GM21717 (cell line): Measurements from ENCODE around the gene WLS.

Experiments used
- ATAC-seq: cut with Tn5 transposase; IDR thresholded peaks from one replicate; pipeline ENCODE4 v1.9.1; 2021; ENCODE audit warnings: mild to moderate bottlenecking, moderate library complexity; ENCODE audit not compliant: unreplicated experiment

The WLS gene

DNA sequence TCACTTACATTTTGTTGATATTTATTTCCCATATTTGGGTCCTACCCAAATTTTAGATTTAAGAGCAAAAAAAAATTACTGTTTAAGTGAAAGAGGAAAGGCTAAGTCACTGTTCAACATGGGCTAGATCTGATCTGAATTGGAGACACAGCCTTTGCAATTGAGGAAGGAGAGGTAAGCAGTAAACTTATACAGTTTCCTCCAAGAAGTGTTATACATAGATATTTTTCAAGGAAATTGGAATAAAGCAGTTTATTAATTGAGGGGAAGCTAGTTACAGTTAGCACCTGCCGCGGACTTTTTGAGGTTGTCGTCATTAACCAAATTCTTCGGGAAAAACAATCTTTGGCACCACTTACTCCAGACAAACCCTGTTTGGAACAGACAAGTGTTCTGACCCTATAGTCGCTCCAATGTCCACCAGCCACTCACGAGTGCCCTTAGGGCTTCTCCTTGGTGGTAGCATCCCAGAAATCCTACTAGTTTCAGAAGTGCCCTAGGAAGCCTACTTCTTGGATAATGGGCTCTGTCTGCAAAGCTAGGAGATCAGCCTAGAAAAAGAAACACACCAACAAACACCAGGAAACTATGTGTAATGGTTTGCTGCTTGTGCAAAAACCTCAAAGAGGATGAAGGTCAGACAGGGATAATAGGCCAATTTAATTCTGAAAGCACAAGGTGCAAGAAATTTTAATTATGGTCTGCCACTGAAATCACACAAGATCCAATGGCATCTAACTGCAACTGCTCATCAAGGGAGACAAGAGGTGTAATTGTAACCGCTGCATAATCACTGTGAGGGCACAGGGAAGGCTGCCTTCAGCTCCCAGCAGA lies 2.5 kb downstream of the WLS start:
- no peak for ATAC-seq

DNA sequence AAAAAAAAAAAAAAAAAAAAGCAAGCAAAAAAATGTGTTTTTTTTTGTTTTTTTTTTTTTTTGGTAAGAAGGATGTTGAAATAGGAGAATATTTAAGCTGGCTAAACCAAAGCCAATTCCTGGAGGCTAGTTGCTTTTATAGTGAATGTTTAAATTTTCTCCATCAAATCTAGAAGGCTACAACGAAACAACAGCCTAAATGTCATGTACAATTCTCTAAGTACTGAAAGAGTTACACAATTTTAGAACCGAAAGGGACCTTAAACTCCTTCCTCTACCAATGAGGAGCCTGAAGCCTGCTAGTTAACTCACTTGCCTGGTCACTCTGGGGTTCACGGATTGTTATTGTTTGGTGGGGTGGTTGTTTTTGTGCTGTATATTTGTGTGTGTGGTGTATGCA lies 3.5 kb downstream of the WLS start:
- ATAC-seq: no peak

DNA sequence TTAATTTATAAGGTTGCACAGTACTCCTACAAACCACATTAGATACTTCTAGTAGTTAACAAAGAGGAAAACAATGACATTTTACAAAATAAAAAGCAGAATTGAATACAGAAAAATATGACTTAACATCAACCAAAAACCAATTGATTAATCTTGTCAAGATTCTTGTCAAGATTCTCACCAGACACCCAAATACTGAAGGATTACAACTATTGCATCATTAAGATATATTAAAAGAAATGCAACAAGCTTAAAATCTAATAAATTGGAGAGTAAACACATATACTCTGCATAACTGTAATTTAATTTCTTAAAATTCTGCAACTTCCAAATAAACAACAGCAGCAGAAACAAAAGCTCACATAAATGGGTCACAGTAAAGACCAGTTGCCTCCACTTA lies 4.7 kb downstream of the WLS start:
- ATAC-seq: no peak

DNA sequence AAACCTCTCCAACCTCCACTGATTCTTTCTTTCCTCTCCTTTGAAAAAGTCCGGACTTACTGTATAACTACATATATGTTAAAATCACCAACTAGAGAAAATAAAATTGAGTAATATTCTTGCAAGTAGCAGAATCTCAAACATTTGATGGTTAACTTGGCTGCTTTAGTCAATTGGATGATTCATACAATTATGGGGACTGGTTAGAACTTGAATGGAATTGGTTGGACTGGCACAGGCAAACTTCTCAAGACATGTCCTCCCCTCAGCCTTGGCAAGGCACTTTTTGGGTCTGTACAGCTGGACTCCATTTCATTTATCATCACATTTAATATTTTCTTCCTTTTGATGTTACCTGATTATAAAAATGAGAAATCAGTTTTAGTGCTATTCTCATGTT lies 6.5 kb downstream of the WLS start:
- no peak for ATAC-seq

DNA sequence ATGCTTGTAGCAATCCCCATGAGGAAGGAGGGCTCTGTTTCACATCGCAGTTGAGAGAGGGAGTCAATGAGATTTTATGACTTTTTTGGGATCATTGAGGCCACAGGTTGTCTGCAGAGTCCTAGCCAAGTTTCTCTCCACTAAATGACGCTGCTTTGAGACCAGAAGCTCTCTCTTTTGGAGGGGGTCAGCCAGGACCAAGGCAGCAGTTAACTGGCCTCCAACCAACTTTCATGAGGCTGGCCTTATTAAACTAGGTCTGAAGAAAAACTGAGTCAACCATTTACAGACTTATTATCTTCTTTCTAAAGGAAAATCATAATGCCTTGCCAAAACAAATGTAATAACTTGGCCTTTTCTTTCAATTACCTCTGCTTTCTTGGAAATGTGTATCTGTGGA lies 8.6 kb downstream of the WLS start:
- ATAC-seq: no peak

DNA sequence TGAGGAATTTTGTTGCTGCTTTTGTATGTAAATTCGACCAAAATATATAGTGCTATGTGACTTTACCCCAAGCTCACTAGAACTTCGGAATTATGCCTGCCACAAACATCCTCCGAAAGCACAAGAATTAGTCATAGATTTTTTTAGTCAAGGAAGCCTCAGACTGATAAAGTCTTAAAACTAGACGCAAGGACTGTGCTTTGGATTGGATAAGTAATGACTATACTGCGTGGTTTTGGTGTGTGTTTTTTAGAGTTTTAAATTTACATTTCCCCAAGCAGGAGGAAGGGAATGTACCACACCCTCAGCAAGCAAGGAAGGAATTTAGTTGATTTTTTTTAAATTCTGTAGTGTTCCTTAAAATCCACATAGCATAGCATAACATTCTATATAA lies 10.3 kb downstream of the WLS start:
- ATAC-seq: no peak

DNA sequence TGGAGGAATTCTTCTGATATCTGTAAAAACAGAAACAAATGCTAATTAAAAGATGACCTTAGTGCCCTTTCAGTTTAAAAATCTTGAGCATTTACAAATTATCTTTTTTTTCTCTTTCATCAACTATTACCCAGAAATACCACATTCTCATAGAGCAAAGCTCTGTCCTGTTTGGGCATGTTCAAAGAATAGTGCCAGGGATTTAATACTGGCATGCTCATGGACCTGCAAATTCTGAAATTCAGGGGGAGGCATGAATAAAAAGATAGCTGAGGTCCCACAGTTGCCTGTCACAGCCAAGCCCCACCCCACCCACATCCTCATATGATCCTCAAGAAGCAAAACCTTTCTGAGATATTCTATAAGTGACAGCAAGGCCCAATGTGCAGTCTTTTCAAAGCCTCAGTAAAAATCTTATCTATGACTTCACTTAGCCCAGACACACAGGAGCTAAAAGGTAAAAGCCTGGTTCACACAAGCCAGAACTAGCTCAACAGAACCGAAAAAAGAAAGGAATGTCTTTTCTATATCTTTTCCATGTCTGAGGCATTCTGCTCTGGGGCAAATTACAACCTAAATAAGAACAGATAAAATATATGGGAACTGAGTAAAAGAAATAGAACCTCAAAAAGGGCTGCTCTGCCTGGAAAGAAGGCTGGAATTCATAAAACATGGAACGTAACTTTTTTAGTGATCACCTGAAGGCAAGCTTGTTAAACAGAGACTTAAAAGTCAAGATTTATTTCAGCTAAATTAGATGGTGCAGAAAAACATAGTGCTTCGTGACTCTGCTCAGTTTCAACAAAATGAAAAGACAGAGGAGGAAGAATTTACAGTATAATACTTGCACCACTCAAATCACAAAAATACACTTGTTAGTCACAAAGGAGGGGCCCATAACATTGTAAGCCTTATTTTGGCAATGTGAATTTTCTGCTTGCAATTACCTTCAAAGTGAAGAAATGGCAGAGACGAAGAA lies 11.0 kb downstream of the WLS start:
- ATAC-seq: no peak

DNA sequence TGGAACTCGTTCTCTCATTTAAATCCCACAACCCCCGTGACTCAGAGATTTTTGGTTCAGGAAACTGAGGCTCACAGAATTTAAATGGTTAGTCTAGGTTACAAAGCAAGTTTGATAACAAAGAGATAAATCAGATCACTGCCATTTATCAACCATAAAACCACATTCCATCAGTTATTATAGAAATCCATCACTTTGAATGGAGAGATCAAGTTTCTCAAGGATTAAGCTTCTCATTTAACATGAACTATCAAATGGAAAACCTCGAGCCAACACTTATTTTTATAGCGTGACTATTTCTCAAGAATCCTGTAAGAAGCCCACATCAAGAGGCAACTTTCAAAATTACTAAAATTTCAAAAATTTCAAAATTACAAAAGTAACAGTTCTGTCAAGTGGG lies 11.9 kb downstream of the WLS start:
- ATAC-seq: no peak

DNA sequence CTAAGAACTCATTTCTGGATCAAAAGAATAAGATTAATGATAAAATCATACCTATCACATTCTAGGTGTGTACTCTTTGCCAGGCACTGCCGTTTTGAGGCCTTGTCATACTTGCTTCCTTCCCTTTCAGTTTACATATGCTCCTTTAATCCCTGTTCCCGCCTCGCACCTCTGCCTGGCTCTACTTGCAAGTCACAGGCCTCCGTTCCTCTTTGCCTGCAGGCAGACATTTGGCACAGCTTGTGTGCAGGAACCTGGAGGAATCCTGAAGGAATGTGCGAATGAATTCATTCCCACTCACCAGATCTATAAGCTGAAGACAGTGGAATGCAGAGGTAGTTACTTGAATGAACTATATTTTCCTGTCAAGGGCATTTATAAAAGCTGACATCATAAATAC lies 13.8 kb downstream of the WLS start:
- ATAC-seq: no peak

DNA sequence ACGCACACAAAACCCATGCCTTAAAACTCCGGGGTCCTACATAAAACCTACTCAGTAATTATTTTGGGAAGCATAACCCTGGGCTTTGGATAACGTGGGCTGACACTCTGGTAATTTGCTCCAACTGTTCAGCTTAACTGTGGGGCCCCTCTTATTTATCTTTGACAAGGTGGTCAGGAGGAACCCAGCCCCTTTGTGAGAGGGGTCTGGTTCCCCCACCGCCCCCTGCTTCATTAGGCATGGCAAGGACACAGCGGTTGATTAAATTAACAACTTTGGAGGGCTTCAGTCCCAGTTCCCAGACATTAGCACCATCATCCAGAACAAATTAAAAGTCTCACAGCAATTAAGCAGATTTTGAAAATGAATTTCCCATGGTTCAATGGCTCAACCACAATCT lies 14.7 kb downstream of the WLS start:
- ATAC-seq: no peak

DNA sequence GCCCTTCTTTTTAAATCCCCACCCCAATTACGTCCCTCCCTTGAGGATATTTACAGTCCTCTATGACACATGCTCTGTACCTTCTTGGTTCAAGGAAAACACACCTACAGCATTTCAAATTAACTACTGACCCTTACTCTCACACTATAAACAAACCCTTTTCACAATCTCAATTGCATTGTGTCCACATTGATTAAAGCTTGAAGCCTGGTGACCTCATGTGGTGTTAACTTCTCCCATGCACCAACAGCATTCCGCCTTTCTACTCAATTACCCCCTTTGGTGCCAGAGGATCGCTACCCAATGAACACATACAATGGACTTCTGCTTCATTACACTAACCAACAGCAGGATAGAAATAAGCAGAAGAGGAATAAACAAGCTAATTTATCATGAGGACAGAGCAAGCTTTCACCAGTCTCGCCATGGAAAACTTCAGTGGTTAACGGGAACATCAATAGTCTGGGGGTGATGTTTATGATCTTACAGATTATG lies 15.2 kb downstream of the WLS start:
- ATAC-seq: no peak

DNA sequence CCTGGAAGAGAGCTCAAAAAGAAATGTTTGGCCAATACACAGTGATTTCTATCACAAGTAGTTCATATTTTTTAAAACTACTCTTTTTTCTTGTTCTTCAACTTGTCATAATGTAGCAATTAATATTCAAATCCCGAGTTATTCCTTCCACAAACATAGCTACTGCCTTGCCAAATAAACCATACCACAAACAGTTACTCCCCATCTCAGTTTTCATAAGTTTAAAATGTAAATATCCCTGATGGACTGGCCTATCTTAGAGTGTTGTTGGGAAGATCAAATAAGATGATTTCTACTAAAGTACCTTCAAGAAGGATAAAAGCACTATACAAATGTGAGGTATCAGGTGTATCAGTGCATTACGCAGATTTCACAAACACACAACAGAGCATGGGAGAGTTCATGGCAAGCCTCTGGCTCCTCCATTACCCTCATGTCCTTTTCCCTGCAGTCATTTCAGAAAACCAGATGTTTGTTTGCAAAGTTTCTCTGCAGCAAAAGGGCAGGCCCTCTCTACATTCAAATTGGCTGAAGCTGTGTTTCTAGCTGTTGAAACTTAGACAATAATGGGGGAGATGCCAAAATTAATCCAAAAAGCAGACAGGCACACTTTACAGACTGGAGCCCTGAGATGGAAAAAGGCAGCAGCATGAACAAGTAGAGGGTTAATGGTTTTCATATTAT lies 16.1 kb downstream of the WLS start:
- ATAC-seq: no peak

DNA sequence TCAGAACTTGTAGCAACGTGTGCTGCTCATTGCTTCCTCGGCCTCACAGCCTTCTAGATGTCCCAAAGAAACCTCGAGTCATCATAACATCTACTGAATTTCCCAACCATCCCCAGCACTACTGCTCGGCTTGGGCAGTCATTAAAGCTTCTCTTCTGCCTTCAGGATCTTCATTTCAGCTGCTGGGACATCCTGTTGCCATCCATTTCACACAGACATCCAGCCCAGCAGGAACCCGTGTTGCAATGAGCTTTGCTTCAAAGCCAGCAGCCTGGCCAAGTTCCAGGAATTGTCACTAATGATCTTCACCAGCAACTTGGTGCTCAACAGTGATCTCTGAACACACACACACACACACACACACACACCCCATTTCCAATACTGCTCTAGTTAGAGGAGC lies 18.5 kb downstream of the WLS start:
- ATAC-seq: no peak

DNA sequence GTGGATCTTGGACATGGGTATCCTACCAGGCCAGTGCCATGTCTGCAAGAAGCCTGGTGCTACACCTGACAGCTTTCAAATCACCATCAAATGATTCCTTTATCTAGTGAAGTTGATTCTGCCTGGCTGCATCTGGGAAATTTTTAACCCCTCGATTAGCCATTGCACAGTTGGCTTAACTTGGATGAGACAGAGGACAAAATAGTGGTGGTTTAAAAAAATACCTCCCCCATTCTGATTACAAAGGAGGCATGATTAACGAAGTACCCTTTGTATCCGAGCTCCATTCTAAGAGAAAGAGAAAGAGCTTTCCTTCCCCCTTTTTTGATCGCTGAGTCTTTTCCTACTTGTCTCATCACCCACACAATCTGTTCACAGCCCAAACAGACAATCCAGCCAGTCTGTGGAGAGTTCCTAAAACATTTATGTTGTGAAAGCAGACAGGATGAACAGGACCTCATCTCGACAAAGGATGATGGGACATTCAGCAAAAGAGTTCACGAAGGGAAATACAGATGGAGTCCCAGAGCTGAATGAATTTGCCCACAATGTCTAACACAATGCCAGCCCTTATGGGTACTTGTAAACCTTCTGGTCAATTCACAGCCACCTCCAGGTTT lies 20.5 kb downstream of the WLS start:
- ATAC-seq: no peak

DNA sequence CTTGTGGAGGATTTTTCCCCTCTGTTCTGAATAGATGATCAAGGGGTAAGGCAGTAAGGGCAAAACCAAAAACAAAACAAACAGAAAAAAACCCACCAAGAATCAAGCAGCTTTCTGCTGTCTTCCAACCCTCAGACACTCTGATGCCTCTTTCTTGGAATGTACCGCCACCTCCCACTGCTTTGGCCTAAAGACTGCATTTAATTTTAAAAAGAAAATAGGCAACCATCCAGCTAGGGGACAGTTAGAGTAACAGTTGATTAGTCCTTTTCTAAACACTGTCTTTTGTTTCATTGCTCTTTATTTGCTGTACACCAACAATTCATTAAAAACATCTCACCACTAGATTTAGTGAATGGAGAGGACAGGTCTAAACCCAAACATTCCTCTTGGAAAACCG lies 21.5 kb downstream of the WLS start:
- no peak for ATAC-seq

DNA sequence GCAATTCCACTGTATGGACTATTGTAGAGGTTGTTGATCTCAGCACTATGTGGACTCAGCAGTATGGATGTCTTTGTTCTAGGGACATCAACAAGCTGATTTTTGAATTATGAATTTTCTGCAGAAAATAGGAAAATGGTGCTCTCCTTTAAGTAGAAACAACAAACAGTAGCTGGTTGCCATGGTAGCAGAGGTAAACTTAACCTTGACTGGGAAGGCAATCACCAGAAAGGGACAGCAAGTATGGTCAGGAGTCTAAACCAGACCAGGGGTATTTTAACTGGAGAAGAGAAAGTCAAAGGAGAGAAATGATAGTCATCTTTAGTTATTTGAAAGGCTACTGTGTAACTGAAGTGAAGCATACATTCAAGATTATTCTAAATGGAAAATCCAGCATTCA lies 22.3 kb downstream of the WLS start:
- ATAC-seq: no peak

DNA sequence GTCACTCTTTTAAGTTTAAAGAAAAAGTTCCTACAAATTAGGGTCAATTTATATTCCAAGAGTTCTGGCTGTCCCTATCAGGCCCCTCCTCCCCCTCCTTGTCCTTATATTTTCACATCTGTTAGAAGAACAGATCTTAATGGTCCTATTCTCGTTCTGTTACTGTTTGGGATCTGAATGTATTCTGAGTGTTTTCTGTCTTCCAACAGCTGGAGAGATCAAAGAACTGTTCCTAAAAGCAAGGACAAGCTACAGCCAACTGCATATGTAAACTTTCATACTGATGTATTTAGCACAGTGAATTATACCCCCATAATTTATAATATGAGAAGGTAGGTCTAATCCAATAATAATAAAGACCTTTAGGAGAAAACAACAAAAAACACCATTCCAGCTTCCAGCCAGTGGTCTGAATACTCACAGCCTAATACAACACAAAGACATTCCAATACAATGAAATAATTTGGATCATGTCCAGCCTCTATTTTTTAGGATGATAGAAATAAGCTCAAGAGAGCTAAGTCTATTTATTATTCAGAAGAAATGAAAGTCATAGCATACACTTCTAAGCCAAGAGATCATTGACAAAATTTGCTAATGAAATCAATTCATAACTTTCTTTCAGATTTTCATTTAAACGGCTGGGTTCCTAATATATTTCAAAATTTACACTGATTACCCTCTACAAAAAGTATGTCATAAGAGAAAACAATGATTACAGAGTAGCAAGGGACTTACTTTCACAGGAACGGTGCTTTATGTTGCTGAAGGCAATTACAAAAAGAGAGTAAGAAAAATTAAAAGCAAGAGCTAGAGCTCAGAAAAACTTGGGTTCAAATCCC lies 25.3 kb downstream of the WLS start:
- no peak for ATAC-seq

DNA sequence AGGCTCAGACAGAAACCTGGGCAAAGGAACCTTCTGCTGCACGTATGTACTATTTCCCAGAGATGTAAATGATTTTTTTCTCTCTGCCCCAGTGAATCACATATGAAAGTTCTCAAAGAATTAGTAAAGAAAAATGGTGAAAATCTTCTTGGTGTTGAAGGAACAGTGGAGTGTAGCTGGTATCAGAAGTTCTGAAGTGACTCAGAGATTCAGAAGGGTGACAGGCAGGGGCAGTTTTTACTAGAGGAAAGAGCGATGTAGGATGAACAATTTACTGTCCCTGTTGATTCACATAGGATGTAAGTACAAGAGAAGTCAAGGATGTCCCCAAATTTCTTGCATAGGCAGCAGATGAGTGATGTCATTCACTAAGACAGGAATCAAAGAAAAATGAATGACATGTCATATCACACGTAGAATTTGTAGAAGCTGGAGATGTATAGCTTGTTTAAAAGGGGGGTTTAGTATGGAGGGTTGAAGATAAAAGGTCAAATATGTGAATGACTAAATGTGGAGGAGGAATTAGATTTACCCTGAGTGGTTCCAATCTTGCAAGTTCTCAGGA lies 26.4 kb downstream of the WLS start:
- peak; percentile 50 for ATAC-seq

DNA sequence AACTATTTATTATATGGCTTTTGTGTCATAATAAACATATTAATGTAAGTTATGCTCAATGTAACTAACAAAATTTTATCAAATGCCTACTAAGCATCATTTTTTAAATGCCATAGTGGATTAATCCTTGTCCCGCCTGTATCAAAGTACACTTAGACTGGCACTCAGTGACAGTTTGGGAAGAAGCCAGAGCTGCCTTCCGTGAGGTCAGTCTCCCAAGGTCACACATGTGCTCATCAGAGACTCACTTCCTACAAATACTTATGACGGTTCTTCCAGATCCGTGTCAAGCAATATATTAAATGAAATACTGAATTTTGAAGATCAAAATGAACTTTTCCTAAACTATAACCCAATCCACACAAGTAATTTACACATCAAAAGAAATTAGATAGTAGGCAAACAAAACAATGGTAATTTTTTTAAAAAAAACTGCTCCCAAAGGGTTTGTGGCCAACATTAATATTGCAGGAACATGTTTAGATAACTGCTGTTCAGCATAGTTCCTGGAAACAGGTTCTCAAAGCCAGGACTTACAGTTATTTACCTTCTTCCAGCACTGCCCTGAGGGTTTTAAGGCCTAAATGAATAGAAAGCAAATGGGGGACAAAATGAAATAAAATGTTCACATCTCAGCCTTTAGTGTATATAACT lies 27.2 kb downstream of the WLS start:
- ATAC-seq: no peak
